ENCODE results near the gene SRPK2.
"Not testable (repeated sequence)": the region's sequence is repeated elsewhere in the genome, so short reads cannot be mapped to it uniquely, and the experiment has no call there.

SRPK2 gene

DNA sequence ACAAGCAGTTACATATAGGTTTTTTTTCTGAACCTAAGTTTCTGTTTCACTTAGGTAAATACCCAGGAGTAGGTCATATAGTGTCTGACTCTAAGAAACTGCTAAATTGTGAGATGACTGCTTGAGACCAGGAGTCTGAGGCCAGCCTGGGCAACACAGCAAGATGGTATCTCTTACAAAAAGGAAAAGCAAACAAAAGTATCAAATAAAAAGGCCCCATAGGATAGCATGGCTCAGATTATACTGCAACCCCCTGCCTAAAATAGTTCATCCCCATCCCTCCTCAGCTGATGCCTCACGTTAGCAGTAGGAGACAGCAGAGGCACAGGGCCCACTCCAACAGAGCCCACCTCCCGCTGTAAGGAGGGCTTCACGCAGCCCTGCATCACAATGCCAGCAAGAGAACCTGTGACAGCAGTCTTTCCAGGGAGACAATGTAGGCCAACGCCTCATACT, 90.3 kb downstream of the SRPK2 start:
- DNase-seq (ENCODE audit: low spot score) = peak; percentile 74
- in situ Hi-C loops (cut with MboI; ENCODE audit: low pct_unique_long_range_greater_than_20kb, low sequenced_read_pairs, unreplicated experiment) = no loop called here
- TF ChIP-seq CTCF (IDR thresholded peaks at IDR 0.05; ENCODE audit: extremely low read depth, insufficient read depth, missing control alignments) = no peak

- TF ChIP-seq CTCF (IDR thresholded peaks at IDR 0.05; ENCODE audit: extremely low read depth, insufficient read depth, missing control alignments) = no peak
- DNase-seq (ENCODE audit: low spot score) = peak; percentile 50
- in situ Hi-C loops (cut with MboI; ENCODE audit: low pct_unique_long_range_greater_than_20kb, low sequenced_read_pairs, unreplicated experiment) = no loop called here
Measured at GRCh38 chr7:105297985-105298384, 90.7 kb downstream of the SRPK2 start.

DNA sequence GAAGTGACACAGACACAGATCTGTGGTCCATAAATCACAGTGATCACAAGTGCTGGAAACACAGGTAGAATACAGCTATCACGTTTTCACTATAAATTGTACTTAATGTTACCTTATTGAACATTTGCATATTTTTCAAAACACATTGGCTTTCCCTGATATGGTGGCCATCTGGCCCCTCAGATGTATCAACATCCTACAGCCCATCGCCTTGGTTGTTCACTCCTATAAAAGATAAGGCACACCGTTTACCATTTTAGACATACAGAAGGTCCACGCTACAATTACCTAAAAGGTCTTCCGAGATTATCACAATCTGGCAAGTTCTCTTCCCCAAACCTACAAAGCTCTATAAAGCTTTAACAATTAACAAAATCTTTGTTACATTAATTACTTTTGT, 91.4 kb downstream of the SRPK2 start:
- DNase-seq (ENCODE audit: low spot score) = no peak
- TF ChIP-seq CTCF (IDR thresholded peaks at IDR 0.05; ENCODE audit: extremely low read depth, insufficient read depth, missing control alignments) = no peak
- in situ Hi-C loops (cut with MboI; ENCODE audit: low pct_unique_long_range_greater_than_20kb, low sequenced_read_pairs, unreplicated experiment) = no loop called here

DNA sequence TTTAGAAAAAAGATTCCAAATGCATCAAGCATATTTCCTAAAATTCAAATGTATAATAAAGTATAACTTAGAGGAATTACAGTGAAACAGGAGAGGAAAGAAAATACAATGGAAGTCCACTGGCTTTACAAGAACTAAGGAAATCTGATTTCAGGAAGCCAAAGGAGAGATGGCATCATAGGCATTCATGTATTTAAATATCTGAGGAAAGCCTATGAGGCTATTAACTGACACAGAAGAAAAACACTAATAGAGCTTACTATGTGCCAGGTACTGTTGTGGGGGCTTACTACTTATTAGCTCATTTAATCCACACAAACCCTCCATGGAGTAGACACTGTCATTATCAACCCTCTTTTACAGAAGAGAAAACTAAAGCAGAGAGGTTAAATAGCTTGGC, 92.2 kb downstream of the SRPK2 start:
- in situ Hi-C loops (cut with MboI; ENCODE audit: low pct_unique_long_range_greater_than_20kb, low sequenced_read_pairs, unreplicated experiment) = no loop called here
- no peak for DNase-seq (ENCODE audit: low spot score)
- TF ChIP-seq CTCF (IDR thresholded peaks at IDR 0.05; ENCODE audit: extremely low read depth, insufficient read depth, missing control alignments) = no peak

DNA sequence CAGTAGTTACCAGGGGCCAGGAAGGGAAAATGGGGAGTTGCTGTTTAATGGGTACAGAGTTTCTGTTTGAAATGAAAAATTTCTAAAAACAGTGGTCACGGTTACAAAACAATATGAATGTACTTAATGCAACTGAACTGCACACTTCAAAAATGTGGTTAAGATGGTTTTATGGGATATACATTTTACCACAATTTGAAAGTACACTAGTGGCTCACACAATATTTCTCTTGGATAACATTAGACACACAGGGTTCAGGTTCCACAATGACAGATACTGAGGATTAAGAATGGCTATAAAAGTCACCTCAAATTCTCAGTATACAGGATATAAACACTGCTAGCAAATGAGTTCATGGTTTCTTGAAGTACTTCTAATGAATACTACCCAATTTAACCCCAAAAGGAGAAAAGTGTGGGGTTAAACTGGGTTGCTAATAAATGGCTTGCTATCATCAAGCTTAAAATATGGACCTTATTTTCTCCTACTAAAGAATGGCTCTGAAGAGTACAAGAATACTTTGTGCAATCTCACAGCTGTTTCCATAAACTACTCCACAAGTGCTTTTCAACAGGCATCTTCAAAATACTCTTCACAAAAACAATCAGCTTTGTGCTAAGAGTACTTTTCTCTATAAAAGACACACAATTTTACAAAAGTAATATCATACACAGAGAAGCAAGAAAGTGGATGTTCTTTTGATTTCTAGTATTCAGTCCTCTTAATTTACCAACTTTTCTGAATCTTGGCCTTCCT, 92.9 kb downstream of the SRPK2 start:
- TF ChIP-seq CTCF (IDR thresholded peaks at IDR 0.05; ENCODE audit: extremely low read depth, insufficient read depth, missing control alignments) = no peak
- in situ Hi-C loops (cut with MboI; ENCODE audit: low pct_unique_long_range_greater_than_20kb, low sequenced_read_pairs, unreplicated experiment) = no loop called here
- DNase-seq (ENCODE audit: low spot score) = no peak

GRCh38 chr7:105294482-105294881, 94.2 kb downstream of the SRPK2 start:
- in situ Hi-C loops (cut with MboI; ENCODE audit: low pct_unique_long_range_greater_than_20kb, low sequenced_read_pairs, unreplicated experiment); DNase-seq (ENCODE audit: low spot score): not testable (repeated sequence)

DNA sequence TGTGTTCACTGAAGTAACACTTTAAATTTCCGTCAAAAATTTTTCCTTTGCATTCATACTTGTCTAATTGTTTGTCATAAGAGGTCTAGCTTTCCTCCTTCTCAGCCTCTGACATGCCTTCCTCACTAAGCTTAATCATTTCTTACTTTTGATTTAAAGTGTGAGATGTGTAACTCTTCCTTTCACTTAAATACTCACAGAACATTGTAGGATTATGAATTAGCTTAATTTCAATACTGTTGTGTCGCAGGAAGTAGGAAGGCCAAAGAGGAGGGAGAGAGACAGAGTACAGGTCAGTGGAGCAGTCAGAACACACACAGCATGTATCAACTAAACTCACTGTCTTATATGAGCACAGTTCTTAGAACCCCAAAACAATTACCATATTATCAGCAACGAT, 99.0 kb downstream of the SRPK2 start:
- DNase-seq (ENCODE audit: low spot score) = no peak
- in situ Hi-C loops (cut with MboI; ENCODE audit: low pct_unique_long_range_greater_than_20kb, low sequenced_read_pairs, unreplicated experiment) = no loop called here
- TF ChIP-seq CTCF (IDR thresholded peaks at IDR 0.05; ENCODE audit: extremely low read depth, insufficient read depth, missing control alignments) = no peak

Data from GM13977 (cell line).